HG02759 (cell line): ENCODE data around the gene KLF6.

Experiments used
- ATAC-seq: cut with Tn5 transposase; IDR thresholded peaks from one replicate; pipeline ENCODE4 v1.9.1; 2021; ENCODE audit warnings: mild to moderate bottlenecking, moderate library complexity; ENCODE audit not compliant: unreplicated experiment

The KLF6 gene

GRCh38 chr10:3789621-3790020 is 4.6 kb upstream of the KLF6 start:
- ATAC-seq = no peak

- no peak for ATAC-seq
Measured at GRCh38 chr10:3787816-3788215, 2.8 kb upstream of the KLF6 start.

GRCh38 chr10:3787016-3787400 is 2.0 kb upstream of the KLF6 start:
- ATAC-seq = no peak

- ATAC-seq = no peak
Measured at GRCh38 chr10:3786295-3787015, 1.4 kb upstream of the KLF6 start.

- no peak for ATAC-seq
Measured at GRCh38 chr10:3785851-3786271, 852 bp upstream of the KLF6 start.

GRCh38 chr10:3785251-3785850 is 342 bp upstream of the KLF6 start:
- ATAC-seq = peak; percentile 80

GRCh38 chr10:3783682-3784432 is 1.2 kb downstream of the KLF6 start:
- ATAC-seq = no peak

GRCh38 chr10:3783316-3783681 is 1.7 kb downstream of the KLF6 start:
- peak; percentile 22 for ATAC-seq

- ATAC-seq = peak; percentile 15
Measured at GRCh38 chr10:3782451-3783315, 2.3 kb downstream of the KLF6 start.

- no peak for ATAC-seq
Measured at GRCh38 chr10:3782146-3782450, 2.9 kb downstream of the KLF6 start.

GRCh38 chr10:3781468-3782145 is 3.4 kb downstream of the KLF6 start:
- no peak for ATAC-seq

- ATAC-seq = no peak
Measured at GRCh38 chr10:3780771-3781467, 4.1 kb downstream of the KLF6 start.

- no peak for ATAC-seq
Measured at GRCh38 chr10:3780021-3780770, 4.8 kb downstream of the KLF6 start.

- ATAC-seq = no peak
Measured at GRCh38 chr10:3779158-3779741, 5.8 kb downstream of the KLF6 start.

- no peak for ATAC-seq
Measured at GRCh38 chr10:3778692-3779157, 6.3 kb downstream of the KLF6 start.

GRCh38 chr10:3777981-3778691 is 6.9 kb downstream of the KLF6 start:
- ATAC-seq = no peak

- no peak for ATAC-seq
Measured at GRCh38 chr10:3776796-3777571, 8.0 kb downstream of the KLF6 start.
